HepG2 (cell line): ENCODE measurements around the gene MKNK1. TPM values are rescaled to one million over a fixed set of nuclear protein-coding genes. Genes with fewer than 3 reads are reported as not detected.
A peak's percentile ranks its signal among the peaks of the same experiment; 100 is the strongest.

Experiments used
- BRD4 ChIP-seq: sonication (generic); formaldehyde crosslinking; IDR thresholded peaks from 2 replicates; pipeline ENCODE4 v1.4.0; 2020; ENCODE audit warnings: missing genetic modification reagents
- FOXJ3 ChIP-seq: sonication (generic); formaldehyde crosslinking; IDR thresholded peaks from 2 replicates; pipeline ENCODE4 v1.4.0; 2020; ENCODE audit warnings: missing genetic modification reagents, mild to moderate bottlenecking, borderline replicate concordance
- HOXA3 ChIP-seq: sonication (generic); formaldehyde crosslinking; IDR thresholded peaks from 2 replicates; pipeline ENCODE4 v1.5.0; 2020; ENCODE audit warnings: missing genetic modification reagents
- JUND ChIP-seq: sonication (generic); formaldehyde crosslinking; IDR thresholded peaks from 2 replicates; pipeline ENCODE4 v1.8.0; 2022; ENCODE audit warnings: mild to moderate bottlenecking, missing genetic modification reagents
- MAFG ChIP-seq: sonication (generic); formaldehyde crosslinking; IDR thresholded peaks from 2 replicates; pipeline ENCODE4 v1.5.1; 2020; ENCODE audit warnings: mild to moderate bottlenecking, missing genetic modification reagents
- NFE2 ChIP-seq: sonication (generic); formaldehyde crosslinking; IDR thresholded peaks from 2 replicates; pipeline ENCODE4 v1.4.0; 2020; ENCODE audit warnings: missing genetic modification reagents
- NFYB ChIP-seq: sonication (generic); formaldehyde crosslinking; IDR thresholded peaks from 2 replicates; pipeline ENCODE4 v1.4.0; 2020; ENCODE audit warnings: missing genetic modification reagents
- SOX13 ChIP-seq, 3 experiments: fragments of 450-650 bp in 1 of 3; sonication (generic) in 1 of 3; formaldehyde crosslinking in 1 of 3; IDR thresholded peaks in 2 of 3; conservative IDR thresholded peaks in 1 of 3; 2 replicates each; pipeline versions ENCODE4 v1.5.0 to v1.6.1; 2016 to 2020; ENCODE audit warnings: antibody characterized with exemption in 1 of 3, mild to moderate bottlenecking in 1 of 3, missing compliant biosample characterization in 1 of 3, missing genetic modification reagents in 1 of 3, moderate library complexity in 1 of 3
- SP5 ChIP-seq: IDR thresholded peaks from 2 replicates; pipeline ENCODE4 v1.6.1; 2016; ENCODE audit warnings: low read depth, borderline replicate concordance
- YEATS2 ChIP-seq: sonication (generic); formaldehyde crosslinking; IDR thresholded peaks from 2 replicates; pipeline ENCODE4 v1.4.0; 2020; ENCODE audit warnings: missing genetic modification reagents, borderline replicate concordance
- ZFP82 ChIP-seq: sonication (generic); formaldehyde crosslinking; IDR thresholded peaks from 2 replicates; pipeline ENCODE4 v1.5.1; 2020; ENCODE audit warnings: mild to moderate bottlenecking, missing genetic modification reagents, borderline replicate concordance
- ZIK1 ChIP-seq: sonication (generic); formaldehyde crosslinking; IDR thresholded peaks from 2 replicates; pipeline ENCODE4 v1.5.0; 2020; ENCODE audit warnings: mild to moderate bottlenecking, low read depth, missing genetic modification reagents, borderline replicate concordance
- ZNF24 ChIP-seq: fragments of 450-650 bp; IDR thresholded peaks from 2 replicates; pipeline ENCODE4 v1.6.1; 2017; ENCODE audit warnings: antibody characterized with exemption, mild to moderate bottlenecking
- ZNF34 ChIP-seq: sonication (generic); formaldehyde crosslinking; IDR thresholded peaks from 2 replicates; pipeline ENCODE4 v1.4.0; 2020; ENCODE audit warnings: mild to moderate bottlenecking, missing genetic modification reagents, borderline replicate concordance
- ZNF367 ChIP-seq: sonication (generic); formaldehyde crosslinking; IDR thresholded peaks from 2 replicates; pipeline ENCODE4 v1.4.0; 2020; ENCODE audit warnings: missing genetic modification reagents, borderline replicate concordance
- ZNF7 ChIP-seq: IDR thresholded peaks from 2 replicates; pipeline ENCODE4 v1.6.1; 2016; ENCODE audit warnings: missing biosample characterization, missing genetic modification reagents
- polyA plus RNA-seq, 8 experiments: library from polyadenylated mRNA; depleted of rRNA in 3 of 8; stranded (reverse) in 7 of 8; unstranded in 1 of 8; fragments of >200 nt; fragmentation: Illumina TruSeq in 4 of 8; extraction: Trizol in 4 of 8; gene quantifications; 2 replicates each; pipeline versions ENCODE4 v1.2.1 to v1.2.3, GENCODE V29; 2011 to 2016; ENCODE audit warnings: low read depth in 4 of 8, missing spikeins in 1 of 8, mixed read lengths in 1 of 8; ENCODE audit not compliant: insufficient read depth in 1 of 8
- total RNA-seq, 5 experiments: library from RNA; depleted of rRNA; stranded (reverse); fragments of >200 nt; fragmentation: Illumina TruSeq; extraction: Trizol; gene quantifications; 2 replicates each; pipeline ENCODE4 v1.2.3, GENCODE V29; 2016; ENCODE audit warnings: low read depth in 1 of 5
- TF ChIP-seq, protein P1 (sequence below): sonication (generic); formaldehyde crosslinking; IDR thresholded peaks from 2 replicates; pipeline ENCODE4 v1.5.0; 2020; ENCODE audit warnings: mild to moderate bottlenecking, missing genetic modification reagents, moderate library complexity
- TF ChIP-seq, protein P2 (sequence below): sonication (generic); formaldehyde crosslinking; IDR thresholded peaks from 2 replicates; pipeline ENCODE4 v1.5.0; 2020; ENCODE audit warnings: mild to moderate bottlenecking, missing genetic modification reagents, borderline replicate concordance
- TF ChIP-seq, protein P3 (sequence below): sonication (generic); formaldehyde crosslinking; conservative IDR thresholded peaks from 2 replicates; pipeline ENCODE4 v1.8.0; 2022; ENCODE audit warnings: missing genetic modification reagents
- TF ChIP-seq, protein P4 (sequence below): sonication (generic); formaldehyde crosslinking; IDR thresholded peaks from 2 replicates; pipeline ENCODE4 v1.8.0; 2022; ENCODE audit warnings: missing genetic modification reagents, mild to moderate bottlenecking, borderline replicate concordance

MKNK1 gene
- total and polyA plus RNA-seq, 2 of the 13 experiments (the other 11 are each of a cell fraction or from before 2014, with no cell fraction given) = 18.5 to 24.1 TPM

DNA sequence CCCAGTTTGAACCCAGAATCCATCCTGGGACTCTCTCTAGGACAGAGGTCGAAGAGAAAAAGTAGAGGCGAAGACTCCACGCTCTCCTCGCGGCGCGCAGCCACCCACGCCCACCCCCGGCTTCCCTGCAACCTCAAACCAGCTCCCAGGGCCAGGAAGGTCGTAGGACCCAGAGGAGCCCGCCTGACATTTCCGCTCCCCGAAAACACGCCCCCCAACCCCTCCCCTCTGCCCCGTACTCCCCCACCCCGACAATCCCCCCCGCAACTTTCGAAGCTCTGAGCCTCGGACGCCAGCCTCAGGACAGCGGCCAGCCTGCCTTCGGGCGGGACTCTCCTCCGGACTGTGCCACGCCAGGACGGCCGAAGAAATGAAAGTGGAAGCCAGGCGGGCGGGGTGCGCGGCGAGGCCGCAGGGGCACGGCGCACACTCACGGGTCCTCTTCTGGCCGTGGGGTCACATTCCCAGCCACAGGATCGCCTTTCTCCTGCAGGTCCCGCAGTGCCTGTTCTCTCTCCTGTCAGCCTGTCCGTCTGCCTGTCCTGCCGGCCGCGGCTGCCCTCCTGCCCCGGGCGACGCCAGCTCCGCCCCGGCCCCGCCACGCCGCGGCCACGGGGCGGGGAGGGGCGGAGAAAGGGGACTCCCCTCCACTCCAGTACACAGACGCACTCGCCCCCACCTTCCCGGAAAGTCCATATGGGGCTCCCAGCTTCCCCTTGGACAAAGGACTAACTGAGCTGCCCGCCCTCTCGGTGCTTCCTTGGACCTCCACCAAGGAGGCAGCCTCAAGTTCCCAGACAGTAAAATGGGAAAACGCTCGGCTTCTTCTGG is 12.4 kb upstream of the MKNK1 start, which contains the start of gene MOB3C (continued):
- TF ChIP-seq, protein P1, sequence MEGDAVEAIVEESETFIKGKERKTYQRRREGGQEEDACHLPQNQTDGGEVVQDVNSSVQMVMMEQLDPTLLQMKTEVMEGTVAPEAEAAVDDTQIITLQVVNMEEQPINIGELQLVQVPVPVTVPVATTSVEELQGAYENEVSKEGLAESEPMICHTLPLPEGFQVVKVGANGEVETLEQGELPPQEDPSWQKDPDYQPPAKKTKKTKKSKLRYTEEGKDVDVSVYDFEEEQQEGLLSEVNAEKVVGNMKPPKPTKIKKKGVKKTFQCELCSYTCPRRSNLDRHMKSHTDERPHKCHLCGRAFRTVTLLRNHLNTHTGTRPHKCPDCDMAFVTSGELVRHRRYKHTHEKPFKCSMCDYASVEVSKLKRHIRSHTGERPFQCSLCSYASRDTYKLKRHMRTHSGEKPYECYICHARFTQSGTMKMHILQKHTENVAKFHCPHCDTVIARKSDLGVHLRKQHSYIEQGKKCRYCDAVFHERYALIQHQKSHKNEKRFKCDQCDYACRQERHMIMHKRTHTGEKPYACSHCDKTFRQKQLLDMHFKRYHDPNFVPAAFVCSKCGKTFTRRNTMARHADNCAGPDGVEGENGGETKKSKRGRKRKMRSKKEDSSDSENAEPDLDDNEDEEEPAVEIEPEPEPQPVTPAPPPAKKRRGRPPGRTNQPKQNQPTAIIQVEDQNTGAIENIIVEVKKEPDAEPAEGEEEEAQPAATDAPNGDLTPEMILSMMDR (CRISPR knock-in tag) = no peak
- TF ChIP-seq MAFG (CRISPR knock-in tag) = no peak
- 0 out of 2 replicates have a peak, but pooled peaks have one; percentile 40 for TF ChIP-seq ZIK1 (CRISPR knock-in tag)
- no peak for TF ChIP-seq JUND (CRISPR knock-in tag)
- no peak for TF ChIP-seq SOX13 (IDR thresholded peaks at IDR 0.05)
- no peak for TF ChIP-seq SOX13 (CRISPR knock-in tag; conservative IDR thresholded peaks at IDR 0.05 in 1 of 2, IDR thresholded peaks at IDR 0.05 in 1 of 2)
- TF ChIP-seq ZFP82 (CRISPR knock-in tag) = no peak
- no peak for TF ChIP-seq ZNF24
- no peak for TF ChIP-seq NFYB
- TF ChIP-seq NFE2 (CRISPR knock-in tag) = no peak
- TF ChIP-seq, protein P2, sequence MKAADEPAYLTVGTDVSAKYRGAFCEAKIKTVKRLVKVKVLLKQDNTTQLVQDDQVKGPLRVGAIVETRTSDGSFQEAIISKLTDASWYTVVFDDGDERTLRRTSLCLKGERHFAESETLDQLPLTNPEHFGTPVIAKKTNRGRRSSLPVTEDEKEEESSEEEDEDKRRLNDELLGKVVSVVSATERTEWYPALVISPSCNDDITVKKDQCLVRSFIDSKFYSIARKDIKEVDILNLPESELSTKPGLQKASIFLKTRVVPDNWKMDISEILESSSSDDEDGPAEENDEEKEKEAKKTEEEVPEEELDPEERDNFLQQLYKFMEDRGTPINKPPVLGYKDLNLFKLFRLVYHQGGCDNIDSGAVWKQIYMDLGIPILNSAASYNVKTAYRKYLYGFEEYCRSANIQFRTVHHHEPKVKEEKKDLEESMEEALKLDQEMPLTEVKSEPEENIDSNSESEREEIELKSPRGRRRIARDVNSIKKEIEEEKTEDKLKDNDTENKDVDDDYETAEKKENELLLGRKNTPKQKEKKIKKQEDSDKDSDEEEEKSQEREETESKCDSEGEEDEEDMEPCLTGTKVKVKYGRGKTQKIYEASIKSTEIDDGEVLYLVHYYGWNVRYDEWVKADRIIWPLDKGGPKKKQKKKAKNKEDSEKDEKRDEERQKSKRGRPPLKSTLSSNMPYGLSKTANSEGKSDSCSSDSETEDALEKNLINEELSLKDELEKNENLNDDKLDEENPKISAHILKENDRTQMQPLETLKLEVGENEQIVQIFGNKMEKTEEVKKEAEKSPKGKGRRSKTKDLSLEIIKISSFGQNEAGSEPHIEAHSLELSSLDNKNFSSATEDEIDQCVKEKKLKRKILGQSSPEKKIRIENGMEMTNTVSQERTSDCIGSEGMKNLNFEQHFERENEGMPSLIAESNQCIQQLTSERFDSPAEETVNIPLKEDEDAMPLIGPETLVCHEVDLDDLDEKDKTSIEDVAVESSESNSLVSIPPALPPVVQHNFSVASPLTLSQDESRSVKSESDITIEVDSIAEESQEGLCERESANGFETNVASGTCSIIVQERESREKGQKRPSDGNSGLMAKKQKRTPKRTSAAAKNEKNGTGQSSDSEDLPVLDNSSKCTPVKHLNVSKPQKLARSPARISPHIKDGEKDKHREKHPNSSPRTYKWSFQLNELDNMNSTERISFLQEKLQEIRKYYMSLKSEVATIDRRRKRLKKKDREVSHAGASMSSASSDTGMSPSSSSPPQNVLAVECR (CRISPR knock-in tag) = peak; percentile 70; the same call in 1 of the 2 replicates
- TF ChIP-seq SP5 (CRISPR knock-in tag) = 0 out of 2 replicates have a peak, but pooled peaks have one; percentile 16
- TF ChIP-seq, protein P3, sequence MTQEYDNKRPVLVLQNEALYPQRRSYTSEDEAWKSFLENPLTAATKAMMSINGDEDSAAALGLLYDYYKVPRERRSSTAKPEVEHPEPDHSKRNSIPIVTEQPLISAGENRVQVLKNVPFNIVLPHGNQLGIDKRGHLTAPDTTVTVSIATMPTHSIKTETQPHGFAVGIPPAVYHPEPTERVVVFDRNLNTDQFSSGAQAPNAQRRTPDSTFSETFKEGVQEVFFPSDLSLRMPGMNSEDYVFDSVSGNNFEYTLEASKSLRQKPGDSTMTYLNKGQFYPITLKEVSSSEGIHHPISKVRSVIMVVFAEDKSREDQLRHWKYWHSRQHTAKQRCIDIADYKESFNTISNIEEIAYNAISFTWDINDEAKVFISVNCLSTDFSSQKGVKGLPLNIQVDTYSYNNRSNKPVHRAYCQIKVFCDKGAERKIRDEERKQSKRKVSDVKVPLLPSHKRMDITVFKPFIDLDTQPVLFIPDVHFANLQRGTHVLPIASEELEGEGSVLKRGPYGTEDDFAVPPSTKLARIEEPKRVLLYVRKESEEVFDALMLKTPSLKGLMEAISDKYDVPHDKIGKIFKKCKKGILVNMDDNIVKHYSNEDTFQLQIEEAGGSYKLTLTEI (CRISPR knock-in tag) = no peak
- peak; percentile 46; the same call in 1 of the 2 replicates for TF ChIP-seq HOXA3 (CRISPR knock-in tag)
- no peak for TF ChIP-seq ZNF367 (CRISPR knock-in tag)
- TF ChIP-seq FOXJ3 (CRISPR knock-in tag) = no peak
- TF ChIP-seq, protein P4, sequence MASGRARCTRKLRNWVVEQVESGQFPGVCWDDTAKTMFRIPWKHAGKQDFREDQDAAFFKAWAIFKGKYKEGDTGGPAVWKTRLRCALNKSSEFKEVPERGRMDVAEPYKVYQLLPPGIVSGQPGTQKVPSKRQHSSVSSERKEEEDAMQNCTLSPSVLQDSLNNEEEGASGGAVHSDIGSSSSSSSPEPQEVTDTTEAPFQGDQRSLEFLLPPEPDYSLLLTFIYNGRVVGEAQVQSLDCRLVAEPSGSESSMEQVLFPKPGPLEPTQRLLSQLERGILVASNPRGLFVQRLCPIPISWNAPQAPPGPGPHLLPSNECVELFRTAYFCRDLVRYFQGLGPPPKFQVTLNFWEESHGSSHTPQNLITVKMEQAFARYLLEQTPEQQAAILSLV = no peak
- TF ChIP-seq YEATS2 (CRISPR knock-in tag) = no peak
- TF ChIP-seq BRD4 (CRISPR knock-in tag) = no peak
- no peak for TF ChIP-seq ZNF34 (CRISPR knock-in tag)
- TF ChIP-seq ZNF7 (CRISPR knock-in tag) = no peak
